ENCODE measurements around the gene MDM2.

MDM2 gene

DNA sequence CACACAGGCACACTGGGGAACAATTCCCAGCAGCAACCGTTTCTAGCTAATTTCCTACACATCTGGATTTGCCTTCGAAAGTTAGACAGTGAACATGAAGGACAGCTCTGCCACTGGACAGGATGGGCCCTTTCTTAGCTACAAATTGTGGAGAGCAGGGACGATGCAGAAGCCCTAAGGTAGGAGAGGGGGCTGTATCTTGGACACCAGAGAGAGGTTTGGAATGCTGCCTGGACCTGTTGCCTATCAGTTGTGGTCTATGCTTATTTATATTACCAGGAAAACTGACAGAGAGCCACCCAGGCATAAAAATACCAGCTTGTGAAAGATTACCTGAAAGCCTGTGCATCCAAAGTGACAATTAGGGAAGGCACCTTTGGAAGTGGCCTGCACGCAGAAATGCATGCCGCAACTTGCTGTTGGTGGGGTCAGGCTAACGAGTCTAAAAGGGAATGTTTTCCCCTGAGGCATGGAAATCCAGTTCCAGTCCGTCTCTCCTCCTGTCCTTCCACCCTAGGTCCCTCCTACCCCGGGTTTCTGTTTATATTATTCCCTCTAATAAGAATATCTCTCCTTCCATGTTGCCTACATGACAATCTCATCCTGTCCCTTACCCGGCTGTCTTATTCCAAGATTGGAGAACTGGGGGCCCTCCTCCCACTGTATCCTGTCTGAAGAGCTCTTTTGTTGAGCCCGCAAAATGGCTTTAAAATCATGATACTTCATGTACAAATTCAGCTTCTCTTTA is 60.2 kb downstream of the MDM2 start:
- H3K36me3 ChIP-seq (ENCODE audit: low read depth), result no peaks in the 10 kb centered on the region
- no peaks in the 10 kb centered on the region for H3K27me3 ChIP-seq (ENCODE audit: insufficient read depth, poor library complexity, severe bottlenecking)
- no peak overlapping the region for H3K4me3 ChIP-seq (ENCODE audit: severe bottlenecking)
- ATAC-seq (ENCODE audit: low read depth), result no peak
- no peaks in the 10 kb centered on the region for H3K9me3 ChIP-seq (ENCODE audit: severe bottlenecking)
- TF ChIP-seq, protein P1, sequence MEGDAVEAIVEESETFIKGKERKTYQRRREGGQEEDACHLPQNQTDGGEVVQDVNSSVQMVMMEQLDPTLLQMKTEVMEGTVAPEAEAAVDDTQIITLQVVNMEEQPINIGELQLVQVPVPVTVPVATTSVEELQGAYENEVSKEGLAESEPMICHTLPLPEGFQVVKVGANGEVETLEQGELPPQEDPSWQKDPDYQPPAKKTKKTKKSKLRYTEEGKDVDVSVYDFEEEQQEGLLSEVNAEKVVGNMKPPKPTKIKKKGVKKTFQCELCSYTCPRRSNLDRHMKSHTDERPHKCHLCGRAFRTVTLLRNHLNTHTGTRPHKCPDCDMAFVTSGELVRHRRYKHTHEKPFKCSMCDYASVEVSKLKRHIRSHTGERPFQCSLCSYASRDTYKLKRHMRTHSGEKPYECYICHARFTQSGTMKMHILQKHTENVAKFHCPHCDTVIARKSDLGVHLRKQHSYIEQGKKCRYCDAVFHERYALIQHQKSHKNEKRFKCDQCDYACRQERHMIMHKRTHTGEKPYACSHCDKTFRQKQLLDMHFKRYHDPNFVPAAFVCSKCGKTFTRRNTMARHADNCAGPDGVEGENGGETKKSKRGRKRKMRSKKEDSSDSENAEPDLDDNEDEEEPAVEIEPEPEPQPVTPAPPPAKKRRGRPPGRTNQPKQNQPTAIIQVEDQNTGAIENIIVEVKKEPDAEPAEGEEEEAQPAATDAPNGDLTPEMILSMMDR (IDR thresholded peaks at IDR 0.05; ENCODE audit: poor library complexity, severe bottlenecking), result no peak
- no peak for DNase-seq (ENCODE audit: low spot score)
- H3K27ac ChIP-seq (ENCODE audit: poor library complexity, severe bottlenecking), result no peak overlapping the region
- no peaks in the 10 kb centered on the region for H3K4me1 ChIP-seq (ENCODE audit: insufficient read depth, poor library complexity, severe bottlenecking)

DNA sequence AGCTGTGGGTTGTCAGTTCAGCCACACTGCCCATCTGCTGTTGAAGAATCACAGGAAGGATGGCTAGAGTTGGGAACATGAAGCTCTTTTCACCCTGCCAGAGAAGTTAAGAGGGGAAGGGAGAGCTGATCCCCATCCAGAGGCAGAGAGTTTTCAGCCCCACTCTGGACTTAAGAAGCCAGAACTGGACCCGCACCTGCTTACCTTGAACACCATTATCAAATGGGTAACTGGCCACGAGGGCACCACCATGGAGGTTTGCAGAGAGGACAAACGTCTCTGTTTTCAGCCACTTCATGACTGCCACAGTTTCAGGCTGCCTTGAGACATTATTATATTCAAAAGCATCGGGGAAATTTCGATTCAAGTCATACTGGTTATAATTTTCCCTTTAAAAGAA is 62.0 kb downstream of the MDM2 start:
- Histone ChIP-seq H3K27me3 (ENCODE audit: insufficient read depth, poor library complexity, severe bottlenecking) (no peaks in the 10 kb centered on the region), H3K36me3 (ENCODE audit: low read depth) (no peaks in the 10 kb centered on the region), H3K4me1 (ENCODE audit: insufficient read depth, poor library complexity, severe bottlenecking) (no peaks in the 10 kb centered on the region), H3K4me3 (ENCODE audit: severe bottlenecking) (no peak overlapping the region), H3K27ac (ENCODE audit: poor library complexity, severe bottlenecking) (no peak overlapping the region), H3K9me3 (ENCODE audit: severe bottlenecking) (no peaks in the 10 kb centered on the region)
- DNase-seq (ENCODE audit: low spot score) (no peak), ATAC-seq (ENCODE audit: low read depth) (no peak)
- TF ChIP-seq, protein P1 (IDR thresholded peaks at IDR 0.05; ENCODE audit: poor library complexity, severe bottlenecking), result no peak

DNA sequence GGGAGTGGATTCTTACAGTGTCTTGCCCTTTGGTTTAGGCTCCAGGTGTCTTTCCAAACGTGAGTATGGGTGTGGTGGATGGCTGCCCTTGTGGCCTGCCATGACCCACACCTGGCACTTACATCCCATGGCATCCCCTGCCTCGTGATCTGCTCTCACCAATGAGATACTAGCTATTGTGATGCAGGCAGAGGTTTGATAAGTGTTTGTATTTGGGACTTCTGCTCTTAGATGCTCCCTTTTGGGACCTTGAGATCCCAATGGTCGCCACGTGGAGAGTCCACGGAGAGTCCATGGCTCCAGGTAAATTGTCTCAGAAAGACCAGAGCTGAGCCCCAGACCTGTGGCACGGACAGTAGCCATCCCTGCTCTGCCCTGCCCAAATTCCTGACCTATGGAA is 62.5 kb downstream of the MDM2 start:
- Histone ChIP-seq H3K36me3 (ENCODE audit: low read depth) (no peaks in the 10 kb centered on the region), H3K4me3 (ENCODE audit: severe bottlenecking) (no peak overlapping the region), H3K27ac (ENCODE audit: poor library complexity, severe bottlenecking) (no peak overlapping the region), H3K4me1 (ENCODE audit: insufficient read depth, poor library complexity, severe bottlenecking) (no peaks in the 10 kb centered on the region), H3K9me3 (ENCODE audit: severe bottlenecking) (no peaks in the 10 kb centered on the region), H3K27me3 (ENCODE audit: insufficient read depth, poor library complexity, severe bottlenecking) (no peaks in the 10 kb centered on the region)
- DNase-seq (ENCODE audit: low spot score) (no peak), ATAC-seq (ENCODE audit: low read depth) (no peak)
- TF ChIP-seq, protein P1 (IDR thresholded peaks at IDR 0.05; ENCODE audit: poor library complexity, severe bottlenecking), result no peak

DNA sequence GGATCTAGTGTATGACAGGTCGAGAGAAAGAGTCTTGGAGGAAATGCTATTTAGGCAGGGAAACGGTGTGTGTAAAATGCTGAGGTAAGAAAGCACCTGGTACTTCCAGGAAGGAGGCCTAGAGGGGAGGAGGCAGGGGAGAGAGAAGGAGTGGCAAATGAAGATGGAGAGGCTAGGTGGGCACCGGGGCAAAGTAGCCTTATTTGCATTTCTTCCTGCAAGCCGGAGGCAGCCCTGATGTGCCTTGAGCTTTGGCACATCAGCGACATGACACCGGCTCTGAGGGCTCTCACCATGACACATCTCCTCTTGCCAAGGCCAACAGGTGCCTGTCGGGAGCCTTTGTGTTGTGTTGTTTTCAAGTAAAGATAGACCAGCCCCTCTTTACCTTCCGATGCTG is 63.4 kb downstream of the MDM2 start:
- Histone ChIP-seq H3K27ac (ENCODE audit: poor library complexity, severe bottlenecking) (no peak overlapping the region), H3K9me3 (ENCODE audit: severe bottlenecking) (no peaks in the 10 kb centered on the region), H3K4me1 (ENCODE audit: insufficient read depth, poor library complexity, severe bottlenecking) (no peaks in the 10 kb centered on the region), H3K36me3 (ENCODE audit: low read depth) (no peaks in the 10 kb centered on the region), H3K4me3 (ENCODE audit: severe bottlenecking) (no peak overlapping the region), H3K27me3 (ENCODE audit: insufficient read depth, poor library complexity, severe bottlenecking) (no peaks in the 10 kb centered on the region)
- DNase-seq (ENCODE audit: low spot score) (no peak), ATAC-seq (ENCODE audit: low read depth) (no peak)
- TF ChIP-seq, protein P1 (IDR thresholded peaks at IDR 0.05; ENCODE audit: poor library complexity, severe bottlenecking), result no peak

DNA sequence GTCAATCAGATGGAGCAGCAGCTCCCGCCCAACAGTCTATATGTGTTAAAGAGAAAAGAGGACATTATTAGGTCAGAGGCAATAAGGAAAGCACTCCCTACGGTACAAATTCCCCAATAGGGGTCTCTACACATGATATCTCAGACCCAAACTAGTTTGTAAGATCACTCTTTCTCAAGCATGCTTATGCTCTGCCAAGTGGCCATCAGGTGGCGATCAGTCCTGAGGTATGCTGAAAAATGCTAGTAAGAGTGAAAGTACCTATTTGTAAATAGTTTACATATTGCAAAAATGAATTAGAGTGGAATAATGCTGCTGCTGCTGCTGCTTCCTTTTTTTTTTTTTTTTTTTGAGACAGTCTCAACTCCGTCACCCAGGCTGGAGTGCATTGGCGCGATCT is 63.9 kb downstream of the MDM2 start:
- no peaks in the 10 kb centered on the region for H3K36me3 ChIP-seq (ENCODE audit: low read depth)
- no peaks in the 10 kb centered on the region for H3K27me3 ChIP-seq (ENCODE audit: insufficient read depth, poor library complexity, severe bottlenecking)
- TF ChIP-seq, protein P1 (IDR thresholded peaks at IDR 0.05; ENCODE audit: poor library complexity, severe bottlenecking), result peak; percentile 44
- H3K4me1 ChIP-seq (ENCODE audit: insufficient read depth, poor library complexity, severe bottlenecking), result no peaks in the 10 kb centered on the region
- no peak for ATAC-seq (ENCODE audit: low read depth)
- H3K9me3 ChIP-seq (ENCODE audit: severe bottlenecking), result no peaks in the 10 kb centered on the region
- DNase-seq (ENCODE audit: low spot score), result no peak
- no peak overlapping the region for H3K4me3 ChIP-seq (ENCODE audit: severe bottlenecking)
- no peak overlapping the region for H3K27ac ChIP-seq (ENCODE audit: poor library complexity, severe bottlenecking)

Data from RWPE2 (cell line).